ENCODE results near the gene RPL7L1.

DNA sequence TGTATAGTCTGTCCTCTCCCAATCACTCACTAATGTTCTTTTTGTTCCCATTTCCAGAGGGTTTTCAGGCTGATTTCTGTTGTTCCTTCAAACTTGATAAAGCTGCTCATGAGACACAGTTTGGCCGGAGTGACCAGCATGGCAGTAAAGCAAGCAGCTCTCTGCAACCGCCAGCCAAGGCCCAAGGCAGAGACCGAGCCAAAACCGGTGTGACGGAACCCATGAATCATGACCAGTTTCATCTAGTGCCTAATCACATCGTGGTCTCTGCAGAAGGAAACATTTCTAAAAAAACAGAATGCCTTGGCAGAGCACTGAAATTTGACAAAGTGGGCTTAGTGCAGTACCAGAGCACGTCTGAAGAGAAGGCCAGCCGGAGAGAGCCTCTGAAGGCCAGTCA lies 14.8 kb upstream of the RPL7L1 start:
- TF ChIP-seq FOXP2 (optimal IDR thresholded peaks at IDR 0.05; ENCODE audit: borderline replicate concordance, extremely low read depth, extremely low read length, insufficient read depth) (no peak), POLR2AphosphoS5 (IDR thresholded peaks at IDR 0.05; ENCODE audit: low read depth, low read length) (no peak), TAF1 (IDR thresholded peaks at IDR 0.05; ENCODE audit: borderline replicate concordance, insufficient read depth, low read length) (no peak), SIN3A (IDR thresholded peaks at IDR 0.05; ENCODE audit: borderline replicate concordance, insufficient read depth, low read length) (no peak)
- TF ChIP-seq, protein P1, sequence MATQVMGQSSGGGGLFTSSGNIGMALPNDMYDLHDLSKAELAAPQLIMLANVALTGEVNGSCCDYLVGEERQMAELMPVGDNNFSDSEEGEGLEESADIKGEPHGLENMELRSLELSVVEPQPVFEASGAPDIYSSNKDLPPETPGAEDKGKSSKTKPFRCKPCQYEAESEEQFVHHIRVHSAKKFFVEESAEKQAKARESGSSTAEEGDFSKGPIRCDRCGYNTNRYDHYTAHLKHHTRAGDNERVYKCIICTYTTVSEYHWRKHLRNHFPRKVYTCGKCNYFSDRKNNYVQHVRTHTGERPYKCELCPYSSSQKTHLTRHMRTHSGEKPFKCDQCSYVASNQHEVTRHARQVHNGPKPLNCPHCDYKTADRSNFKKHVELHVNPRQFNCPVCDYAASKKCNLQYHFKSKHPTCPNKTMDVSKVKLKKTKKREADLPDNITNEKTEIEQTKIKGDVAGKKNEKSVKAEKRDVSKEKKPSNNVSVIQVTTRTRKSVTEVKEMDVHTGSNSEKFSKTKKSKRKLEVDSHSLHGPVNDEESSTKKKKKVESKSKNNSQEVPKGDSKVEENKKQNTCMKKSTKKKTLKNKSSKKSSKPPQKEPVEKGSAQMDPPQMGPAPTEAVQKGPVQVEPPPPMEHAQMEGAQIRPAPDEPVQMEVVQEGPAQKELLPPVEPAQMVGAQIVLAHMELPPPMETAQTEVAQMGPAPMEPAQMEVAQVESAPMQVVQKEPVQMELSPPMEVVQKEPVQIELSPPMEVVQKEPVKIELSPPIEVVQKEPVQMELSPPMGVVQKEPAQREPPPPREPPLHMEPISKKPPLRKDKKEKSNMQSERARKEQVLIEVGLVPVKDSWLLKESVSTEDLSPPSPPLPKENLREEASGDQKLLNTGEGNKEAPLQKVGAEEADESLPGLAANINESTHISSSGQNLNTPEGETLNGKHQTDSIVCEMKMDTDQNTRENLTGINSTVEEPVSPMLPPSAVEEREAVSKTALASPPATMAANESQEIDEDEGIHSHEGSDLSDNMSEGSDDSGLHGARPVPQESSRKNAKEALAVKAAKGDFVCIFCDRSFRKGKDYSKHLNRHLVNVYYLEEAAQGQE (IDR thresholded peaks at IDR 0.05; ENCODE audit: insufficient read depth in 1 of 2, low read depth in 2 of 2, low read length in 2 of 2) = no peak

All from PFSK-1 (cell line).